Stimulated activated CD4-positive, alpha-beta T cell treated with anti-CD3 and anti-CD28 coated beads, Interleukin-2, amount 100 ng/mL, for 48 hours (primary cell): ENCODE measurements around the gene IMMP2L.
"Not testable (repeated sequence)": the region's sequence is repeated elsewhere in the genome, so short reads cannot be mapped to it uniquely, and the experiment has no call there.

Source experiments
- DNase-seq, 2 donors: peaks; one replicate each; pipeline ENCODE4 v3.0.0-alpha.2; 2020

The IMMP2L gene

GRCh38 chr7:111259991-111260390, 302.3 kb downstream of the IMMP2L start:
- no peak for DNase-seq

- no peak for DNase-seq
Observed at GRCh38 chr7:111256391-111256790, 305.9 kb downstream of the IMMP2L start.

GRCh38 chr7:111255576-111255975, 306.7 kb downstream of the IMMP2L start:
- no peak for DNase-seq

- DNase-seq: not testable (repeated sequence)
Observed at GRCh38 chr7:111251365-111251764, 310.9 kb downstream of the IMMP2L start.

- DNase-seq: not testable (repeated sequence)
Observed at GRCh38 chr7:111249807-111250206, 312.5 kb downstream of the IMMP2L start.

- DNase-seq: no peak
Observed at GRCh38 chr7:111242141-111242755, 320.0 kb downstream of the IMMP2L start.

- no peak for DNase-seq
Observed at GRCh38 chr7:111240371-111240770, 321.9 kb downstream of the IMMP2L start.

- no peak for DNase-seq
Observed at GRCh38 chr7:111239437-111239836, 322.9 kb downstream of the IMMP2L start.

- DNase-seq: no peak
Observed at GRCh38 chr7:111238886-111239285, 323.4 kb downstream of the IMMP2L start.

GRCh38 chr7:111235709-111236108, 326.6 kb downstream of the IMMP2L start:
- no peak for DNase-seq

GRCh38 chr7:111232249-111233084, 329.8 kb downstream of the IMMP2L start:
- no peak for DNase-seq

GRCh38 chr7:111229916-111230315, 332.4 kb downstream of the IMMP2L start:
- no peak for DNase-seq

GRCh38 chr7:111229181-111229740, 333.0 kb downstream of the IMMP2L start:
- no peak for DNase-seq

GRCh38 chr7:111228437-111228836, 333.9 kb downstream of the IMMP2L start:
- DNase-seq: no peak

GRCh38 chr7:111226800-111227199, 335.5 kb downstream of the IMMP2L start:
- DNase-seq: no peak

GRCh38 chr7:111224354-111225231, 337.7 kb downstream of the IMMP2L start:
- no peak for DNase-seq

- no peak for DNase-seq
Observed at GRCh38 chr7:111223802-111224253, 338.5 kb downstream of the IMMP2L start.

GRCh38 chr7:111215550-111215949, 346.7 kb downstream of the IMMP2L start:
- no peak for DNase-seq

- no peak for DNase-seq
Observed at GRCh38 chr7:111212857-111213523, 349.3 kb downstream of the IMMP2L start.

- DNase-seq: no peak
Observed at GRCh38 chr7:111210996-111211395, 351.3 kb downstream of the IMMP2L start.

GRCh38 chr7:111210043-111210442, 352.2 kb downstream of the IMMP2L start:
- DNase-seq: no peak

GRCh38 chr7:111205251-111205650, 357.0 kb downstream of the IMMP2L start:
- no peak for DNase-seq
